Heart left ventricle (tissue), 16 donors: ENCODE results near the gene ZDHHC24. TPM values are rescaled to one million over a fixed set of nuclear protein-coding genes. Genes with fewer than 3 reads are reported as not detected.

ENCODE experiments used
- ATAC-seq, 4 donors: fragments of 200-7000 bp; cut with Tn5 transposase; one replicate each; pipeline ENCODE4 v1.9.1; 2020 to 2022; ENCODE audit warnings: moderate library complexity in 4 of 4, mild to moderate bottlenecking in 3 of 4, moderate number of reproducible peaks in 1 of 4
- DNase-seq, 5 donors: peaks; one replicate each; pipeline ENCODE4 v3.0.0-alpha.2; 2020
- H3K27ac ChIP-seq, 12 donors: fragments of 200-600 bp; sonication (generic) in 4 of 12; one replicate each; pipeline versions ENCODE4 v1.5.0 to v1.8.0; 2016 to 2022; ENCODE audit warnings: mild to moderate bottlenecking in 2 of 12
- H3K27me3 ChIP-seq, 9 donors: fragments of 200-600 bp; sonication (generic) in 2 of 9; one replicate each; pipeline versions ENCODE4 v1.5.1 to v1.8.0; 2016 to 2022; ENCODE audit warnings: mild to moderate bottlenecking in 3 of 9
- H3K36me3 ChIP-seq, 9 donors: fragments of 200-600 bp; sonication (generic) in 2 of 9; one replicate each; pipeline versions ENCODE4 v1.5.0 to v1.8.0; 2018 to 2022; ENCODE audit warnings: mild to moderate bottlenecking in 2 of 9
- H3K4me1 ChIP-seq, 12 donors: fragments of 200-600 bp; sonication (generic) in 4 of 12; one replicate each; pipeline versions ENCODE4 v1.5.0 to v1.8.0; 2016 to 2022; ENCODE audit warnings: mild to moderate bottlenecking in 3 of 12
- H3K4me3 ChIP-seq, 12 donors: fragments of 200-600 bp; sonication (generic) in 4 of 12; one replicate each; pipeline versions ENCODE4 v1.5.0 to v1.8.0; 2017 to 2022; ENCODE audit warnings: mild to moderate bottlenecking in 9 of 12, moderate library complexity in 4 of 12
- H3K9me3 ChIP-seq, 12 donors: fragments of 200-600 bp; sonication (generic) in 4 of 12; one replicate each; pipeline versions ENCODE4 v1.5.0 to v1.8.0; 2016 to 2022; ENCODE audit warnings: mild to moderate bottlenecking in 1 of 12
- POLR2A ChIP-seq, 2 donors: fragments of 450-650 bp; IDR thresholded peaks; one replicate each; pipeline ENCODE4 v1.6.1; 2017; ENCODE audit warnings: antibody characterized with exemption in 2 of 2, mild to moderate bottlenecking in 2 of 2, moderate library complexity in 2 of 2
- WGBS, 4 donors: extraction: QIAGEN DNeasy Blood & Tissue Kit in 2 of 4; methylation state at CpG; one replicate each; pipeline versions ENCODE4 v1.1.5 to v1.1.7; 2013 to 2018; 5-methylcytosine and 5-hydroxymethylcytosine counted together
- intact Hi-C, 10 donors: fragments of 100-400 bp; cut with DNase I; formaldehyde crosslinking; loops; one replicate each; pipeline versions ENCODE4 v1.11.1 to v1.14.2; 2022
- polyA plus RNA-seq, 2 donors: library from polyadenylated mRNA; stranded (reverse); fragments of 200-250 nt; gene quantifications; one replicate each; pipeline ENCODE4 v1.2.3, GENCODE V29; 2013
- total RNA-seq, 9 donors: library from RNA; depleted of rRNA in 2 of 9; stranded (reverse); fragments of >200 nt in 2 of 9; fragmentation: NEBNext Ultra II Directional in 3 of 9; extraction: Animal tissue kit (Norgen Biotek cat#: 25700) in 3 of 9; gene quantifications; one replicate each; pipeline versions ENCODE4 v1.1.0 to v1.2.4, GENCODE V29; 2016 to 2023
- TF ChIP-seq, protein P1 (sequence below), 12 donors: fragments of 200-600 bp; sonication (generic) in 4 of 12; IDR thresholded peaks; one replicate each; pipeline versions ENCODE4 v1.5.0 to v1.8.0; 2018 to 2022; ENCODE audit warnings: antibody characterized with exemption in 12 of 12, mild to moderate bottlenecking in 5 of 12
- donor health status: ischemic (EF 13 %, LVEDD 7.1; RV severe dilation, severe dysfunction).
- donor health status: healthy with polysubstance abuse.
- donor health status: DM: no; HTN: yes; CAD: no.
- donor health status: DM: no; HTN: no; CAD: no.
- donor health status: ischemic (EF 25% LVEDD 6.9; RV normal size, moderate dysfunction).
- donor health status: ischemic (EF 25% LVEDD 5.7; RV mildly dilated, moderate dysfunction).
- donor health status: healthy.
- donor health status: DM: yes; HTN: yes; CAD: no.
- donor health status: ischemic (EF 35%, LVEDD 5.7; RV mildly dilated, moderate dysfunction).
- donor health status: nonischemic (EF 11% LVEDD 7.7; RV severe dilation, severe dysfunction).
- donor health status: DM: yes; HTN: yes; CAD: no.
- donor health status: PGD.
- donor health status: ischemic (EF 29% LVEDD 5.4; RV normal size, mild dysfunction).
- donor health status: nonischemic (EF 23%, LVEDD 6.1; RV moderate dilation, normal function).

ZDHHC24 gene
- total and polyA plus RNA-seq, 11 donors = 5.1 to 13.2 (median 6.7) TPM

DNA sequence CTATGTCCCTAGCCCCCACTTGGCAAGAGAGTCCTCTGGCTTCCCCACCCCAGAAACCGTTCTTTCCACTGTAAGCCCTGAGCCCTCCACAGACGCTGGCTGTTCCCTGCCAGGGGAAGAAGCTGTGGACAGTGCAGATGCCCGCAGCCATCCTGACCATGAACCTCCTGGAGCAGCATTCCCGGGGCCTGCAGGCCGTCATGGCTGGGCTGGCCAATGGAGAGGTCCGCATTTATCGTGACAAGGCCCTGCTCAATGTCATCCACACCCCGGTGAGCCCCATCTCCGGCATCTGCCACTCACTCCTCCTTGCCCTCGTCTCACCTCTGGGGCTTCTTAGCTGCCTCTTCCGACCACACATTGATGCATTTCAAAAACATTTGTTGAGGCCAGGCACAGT lies 22.2 kb downstream of the ZDHHC24 start:
- 38 to 74% (median 54%) methylated on average over 11 of the region's 11 CpGs for WGBS, 4 donors
- no peaks in the 10 kb centered on the region for H3K27me3 ChIP-seq
- H3K36me3 ChIP-seq = peaks cover 0 to 88% (median 69%) of the 10 kb centered on the region in 9 donors
- DNase-seq (peak in 4 of 5 donors; percentile 69 to 83 (median 76)), ATAC-seq (peak; percentile 81 to 97 (median 92))
- H3K4me1 ChIP-seq = peaks cover 0 to 18% (median 0%) of the 10 kb centered on the region in 12 donors
- no peak for TF ChIP-seq POLR2A (IDR thresholded peaks at IDR 0.05)
- TF ChIP-seq, protein P1, sequence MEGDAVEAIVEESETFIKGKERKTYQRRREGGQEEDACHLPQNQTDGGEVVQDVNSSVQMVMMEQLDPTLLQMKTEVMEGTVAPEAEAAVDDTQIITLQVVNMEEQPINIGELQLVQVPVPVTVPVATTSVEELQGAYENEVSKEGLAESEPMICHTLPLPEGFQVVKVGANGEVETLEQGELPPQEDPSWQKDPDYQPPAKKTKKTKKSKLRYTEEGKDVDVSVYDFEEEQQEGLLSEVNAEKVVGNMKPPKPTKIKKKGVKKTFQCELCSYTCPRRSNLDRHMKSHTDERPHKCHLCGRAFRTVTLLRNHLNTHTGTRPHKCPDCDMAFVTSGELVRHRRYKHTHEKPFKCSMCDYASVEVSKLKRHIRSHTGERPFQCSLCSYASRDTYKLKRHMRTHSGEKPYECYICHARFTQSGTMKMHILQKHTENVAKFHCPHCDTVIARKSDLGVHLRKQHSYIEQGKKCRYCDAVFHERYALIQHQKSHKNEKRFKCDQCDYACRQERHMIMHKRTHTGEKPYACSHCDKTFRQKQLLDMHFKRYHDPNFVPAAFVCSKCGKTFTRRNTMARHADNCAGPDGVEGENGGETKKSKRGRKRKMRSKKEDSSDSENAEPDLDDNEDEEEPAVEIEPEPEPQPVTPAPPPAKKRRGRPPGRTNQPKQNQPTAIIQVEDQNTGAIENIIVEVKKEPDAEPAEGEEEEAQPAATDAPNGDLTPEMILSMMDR (IDR thresholded peaks at IDR 0.05) = no peak
- no peaks in the 10 kb centered on the region for H3K9me3 ChIP-seq
- peak overlapping the region in 8 of 12 donors; percentile 2 to 48 (median 33) for H3K27ac ChIP-seq
- intact Hi-C loops = no loop called here
- no peak overlapping the region for H3K4me3 ChIP-seq

DNA sequence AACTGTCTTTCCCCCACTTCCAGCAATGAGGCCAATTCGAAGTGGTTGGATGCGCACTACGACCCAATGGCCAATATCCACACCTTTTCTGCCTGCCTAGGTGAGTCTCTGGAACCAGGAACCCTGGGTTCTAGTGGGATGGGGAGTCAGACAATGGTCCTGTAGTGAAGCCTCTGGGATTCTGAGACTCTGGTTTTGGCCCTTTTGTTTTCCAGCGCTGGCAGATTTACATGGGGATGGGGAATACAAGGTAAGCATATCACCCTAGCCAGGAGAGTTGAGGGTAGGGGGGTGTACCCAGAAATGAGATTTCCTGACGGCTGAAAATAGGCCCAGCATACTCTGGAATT lies 34.9 kb downstream of the ZDHHC24 start:
- 5 to 8% (median 6%) methylated on average over 5 of the region's 5 CpGs for WGBS, 4 donors
- H3K27ac ChIP-seq = peak overlapping the region in 6 of 12 donors; percentile 10 to 72 (median 65)

DNA sequence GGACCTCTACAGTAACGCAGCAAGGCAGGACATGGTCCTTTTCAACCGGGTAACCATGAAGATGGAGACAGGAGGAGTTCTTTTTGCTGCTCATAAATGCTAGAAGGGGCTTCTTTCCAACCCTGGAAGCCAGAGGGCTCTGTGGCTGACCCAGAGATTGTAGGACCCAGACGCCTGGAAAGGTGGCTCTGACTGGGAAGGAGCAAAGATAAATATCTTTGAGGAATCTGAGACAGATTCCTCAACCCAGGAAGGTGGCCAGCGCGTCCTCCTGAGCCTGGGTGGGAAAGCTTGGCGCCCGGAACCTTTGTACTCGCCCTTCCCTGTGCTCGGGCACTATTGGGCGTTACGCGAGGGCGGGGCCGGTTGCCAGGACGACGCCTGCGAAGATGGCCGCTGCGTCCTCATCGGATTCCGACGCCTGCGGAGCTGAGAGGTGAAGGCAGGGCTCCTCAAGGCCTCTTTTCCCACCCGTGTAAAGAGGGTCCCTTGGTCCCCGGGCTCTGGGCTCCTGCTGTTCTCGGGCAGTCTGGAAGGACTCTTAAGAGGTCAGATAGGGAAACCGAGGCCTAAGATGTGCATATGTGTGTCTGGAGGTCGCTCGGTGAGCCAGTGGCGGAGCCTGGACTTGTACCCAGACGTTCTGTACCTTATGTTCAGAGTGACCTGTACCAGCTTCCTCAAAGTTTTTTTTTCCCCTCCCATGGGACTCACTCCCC lies 35.4 kb downstream of the ZDHHC24 start, which contains the start of gene BBS1:
TSS of gene BBS1 (plus strand) at position 365 of the 719 bp plus-strand sequence. CDS start at position 390, 25 bp downstream.
- H3K36me3 ChIP-seq = peaks cover 0 to 35% (median 11%) of the 10 kb centered on the region in 9 donors
- H3K27me3 ChIP-seq = no peaks in the 10 kb centered on the region
- TF ChIP-seq, protein P1 (IDR thresholded peaks at IDR 0.05) = peak in 1 of 12 donors; percentile 19
- TF ChIP-seq POLR2A (IDR thresholded peaks at IDR 0.05) = peak in 1 of 2 donors; percentile 40
- 0 to 3% (median 1%) methylated on average over 8 to 31 of the region's 31 CpGs for WGBS, 4 donors
- peak within 1 kb of the TSS in 11 of 12 donors; percentile 10 to 72 (median 63) for H3K27ac ChIP-seq
- peaks cover 0 to 18% (median 12%) of the 10 kb centered on the region in 12 donors for H3K4me1 ChIP-seq
- H3K9me3 ChIP-seq = no peaks in the 10 kb centered on the region
- peak; percentile 93 to 98 (median 97) for ATAC-seq
- peak within 1 kb of the TSS; percentile 55 to 97 (median 84) for H3K4me3 ChIP-seq
- intact Hi-C loops = loop anchor here in 1 of 10 donors (2.0 kb wide), 1 partner anchor 30 kb away; the partner anchor contains the start of gene DPP3
- peak; percentile 88 to 92 (median 90) for DNase-seq

More for the DNA sequence above, 34.9 kb downstream of the ZDHHC24 start:
- H3K9me3 ChIP-seq = no peaks in the 10 kb centered on the region
- DNase-seq (no peak), ATAC-seq (peak in 1 of 4 donors; percentile 4)
- peaks cover 0 to 18% (median 12%) of the 10 kb centered on the region in 12 donors for H3K4me1 ChIP-seq
- peaks cover 0 to 38% (median 16%) of the 10 kb centered on the region in 9 donors for H3K36me3 ChIP-seq
- H3K27me3 ChIP-seq = no peaks in the 10 kb centered on the region
- intact Hi-C loops = loop anchor here in 1 of 10 donors (2.0 kb wide), 1 partner anchor 30 kb away; the partner anchor contains the start of gene DPP3
- TF ChIP-seq POLR2A (IDR thresholded peaks at IDR 0.05) = no peak
- TF ChIP-seq, protein P1 (IDR thresholded peaks at IDR 0.05) = no peak
- peak overlapping the region; percentile 55 to 97 (median 84) for H3K4me3 ChIP-seq

DNA sequence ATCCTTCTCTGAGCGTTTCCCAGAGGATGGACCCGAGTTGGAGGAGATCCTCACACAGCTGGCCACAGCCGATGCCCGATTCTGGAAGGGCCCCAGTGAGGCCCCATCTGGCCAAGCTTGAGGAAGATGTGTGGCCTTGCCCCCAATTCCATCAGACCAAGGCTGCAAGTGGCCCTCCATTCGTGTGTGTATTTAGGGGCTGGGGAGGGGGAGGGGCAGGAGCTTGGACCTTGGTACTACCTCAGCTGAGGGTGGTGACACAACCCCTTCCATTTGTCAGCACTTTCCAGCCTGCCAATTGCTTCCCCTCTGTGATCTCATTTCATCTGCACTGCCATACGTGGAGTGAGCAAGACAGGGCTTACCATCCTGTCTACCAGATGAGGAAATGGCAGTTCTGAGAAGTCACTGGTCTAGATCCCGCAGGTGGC lies 36.7 kb downstream of the ZDHHC24 start:
- DNase-seq (no peak), ATAC-seq (peak in 2 of 4 donors; percentile 33 to 36)
- peaks cover 0 to 18% (median 12%) of the 10 kb centered on the region in 12 donors for H3K4me1 ChIP-seq
- H3K36me3 ChIP-seq = peaks cover 0 to 30% (median 9%) of the 10 kb centered on the region in 9 donors
- 50 to 65% (median 55%) methylated on average over 7 of the region's 7 CpGs for WGBS, 4 donors
- TF ChIP-seq, protein P1 (IDR thresholded peaks at IDR 0.05) = no peak
- TF ChIP-seq POLR2A (IDR thresholded peaks at IDR 0.05) = no peak
- H3K4me3 ChIP-seq = no peak overlapping the region
- H3K27me3 ChIP-seq = no peaks in the 10 kb centered on the region
- intact Hi-C loops = no loop called here
- no peaks in the 10 kb centered on the region for H3K9me3 ChIP-seq
- H3K27ac ChIP-seq = peak overlapping the region in 1 of 12 donors; percentile 13
